Measurements from ENCODE around the gene GPX5.

The GPX5 gene

DNA sequence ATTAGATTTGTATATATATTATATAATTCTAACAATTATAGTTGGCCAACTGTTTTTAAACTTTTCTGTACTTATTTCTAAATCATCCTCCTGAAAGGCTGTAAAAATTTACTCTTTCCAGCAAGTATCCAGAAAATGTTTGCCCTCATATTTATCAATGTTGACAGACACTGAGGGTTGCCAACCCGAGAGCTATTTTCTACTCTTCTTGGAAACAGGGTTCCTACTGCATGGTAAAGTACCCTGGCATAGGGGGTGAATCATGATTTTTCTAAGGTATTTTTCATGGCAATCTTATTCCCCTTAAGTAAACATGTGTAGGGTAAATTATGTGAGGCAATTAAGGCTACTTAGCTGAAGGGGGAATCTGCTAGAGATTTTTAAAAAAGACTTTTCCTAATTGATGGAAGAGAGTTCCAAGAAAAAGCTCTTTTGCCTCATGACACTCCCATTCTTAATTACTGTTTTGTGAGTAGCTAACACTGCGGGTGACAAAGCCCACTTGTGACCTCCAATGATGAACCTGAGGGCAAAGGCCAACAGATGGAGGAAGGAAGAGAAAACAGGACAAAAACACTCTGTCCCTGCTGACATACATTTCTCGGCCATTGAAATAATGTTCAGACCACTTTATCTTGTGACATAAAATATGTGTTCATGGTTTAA, 37.9 kb downstream of the GPX5 start:
- DNase-seq: no peak

DNA sequence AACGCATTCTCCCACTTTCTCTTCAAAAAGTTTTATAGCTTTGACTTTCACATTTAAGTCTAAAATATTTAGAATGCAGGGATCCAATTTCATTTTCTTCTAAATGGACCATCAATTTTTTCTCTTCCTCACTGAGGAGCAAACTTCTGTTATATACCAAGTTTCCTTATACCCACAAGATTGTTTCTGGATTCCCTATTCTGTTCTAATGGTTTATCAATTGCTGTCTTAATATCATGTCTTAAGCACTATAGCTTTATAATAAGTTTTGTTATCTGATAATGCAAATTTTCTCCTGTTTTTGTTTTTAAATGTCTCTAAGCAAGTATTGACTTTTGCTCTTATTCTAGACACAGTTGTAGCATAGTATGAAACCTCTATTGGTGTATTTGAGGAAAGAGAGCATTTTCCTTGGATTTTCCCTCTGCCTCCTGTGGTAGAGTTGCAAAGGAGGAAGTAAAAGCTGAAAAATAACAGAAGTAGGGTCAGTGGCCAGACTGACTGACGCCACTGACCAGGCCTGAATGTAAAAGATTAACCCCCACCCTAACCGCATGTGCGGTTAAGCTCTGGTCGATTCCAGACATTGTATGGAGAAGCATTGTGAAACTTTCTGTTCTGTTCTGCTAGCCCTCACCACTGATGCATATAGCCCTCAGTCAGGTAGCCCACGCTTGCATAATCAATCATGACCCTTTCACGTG, 40.3 kb downstream of the GPX5 start:
- no peak for DNase-seq

DNA sequence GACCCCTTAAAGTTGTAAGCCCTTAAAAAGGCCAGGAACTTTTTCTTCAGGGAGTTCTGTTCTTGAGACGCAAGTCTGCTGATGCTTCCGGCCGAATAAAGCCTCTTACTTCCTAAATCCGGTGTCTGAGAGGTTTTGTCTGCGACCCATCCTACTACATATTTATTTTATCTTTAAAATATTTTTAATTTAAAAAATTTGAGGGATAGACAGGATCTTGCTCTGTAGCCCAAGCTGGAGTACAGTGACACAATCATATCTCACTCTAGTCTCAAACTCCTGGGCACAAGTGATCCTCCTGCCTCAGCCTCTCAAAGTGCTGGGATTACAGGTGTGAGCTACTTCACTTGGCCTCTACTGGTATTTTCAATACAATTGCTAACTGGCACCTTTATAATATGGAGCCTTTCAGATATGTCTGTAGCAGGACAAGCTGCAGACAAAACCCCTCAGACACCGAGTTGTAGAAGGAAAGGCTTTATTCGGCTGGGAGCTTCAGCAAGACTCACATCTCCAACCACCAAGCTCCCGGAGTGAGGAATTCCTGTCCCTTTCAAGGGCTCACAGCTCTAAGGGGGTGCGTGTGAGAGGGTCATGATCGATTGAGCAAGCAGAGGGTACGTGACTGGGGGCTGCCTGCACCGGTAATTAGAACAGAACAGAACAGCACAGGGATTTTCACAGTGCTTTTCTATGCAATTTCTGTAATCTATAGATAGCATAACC, 41.0 kb downstream of the GPX5 start:
- DNase-seq: no peak

DNA sequence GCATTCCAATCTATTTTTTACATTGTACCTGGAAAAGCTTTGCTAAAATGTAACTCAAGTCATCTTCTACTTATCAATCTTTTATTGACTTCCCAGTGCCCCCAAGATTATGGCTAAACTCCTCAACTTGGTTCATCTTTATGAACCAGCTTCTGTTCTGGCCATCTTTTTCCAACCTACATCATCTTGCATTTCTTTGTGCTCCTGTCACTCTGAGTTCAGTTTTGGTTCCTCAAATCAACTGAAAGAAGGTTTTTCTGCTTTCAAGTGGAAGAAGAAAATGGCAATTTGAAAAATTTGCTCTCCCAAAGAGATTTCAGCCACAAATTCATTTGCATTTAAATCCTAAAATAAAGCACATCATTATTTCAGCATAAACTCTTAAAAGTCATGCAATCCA, 41.8 kb downstream of the GPX5 start:
- no peak for DNase-seq

DNA sequence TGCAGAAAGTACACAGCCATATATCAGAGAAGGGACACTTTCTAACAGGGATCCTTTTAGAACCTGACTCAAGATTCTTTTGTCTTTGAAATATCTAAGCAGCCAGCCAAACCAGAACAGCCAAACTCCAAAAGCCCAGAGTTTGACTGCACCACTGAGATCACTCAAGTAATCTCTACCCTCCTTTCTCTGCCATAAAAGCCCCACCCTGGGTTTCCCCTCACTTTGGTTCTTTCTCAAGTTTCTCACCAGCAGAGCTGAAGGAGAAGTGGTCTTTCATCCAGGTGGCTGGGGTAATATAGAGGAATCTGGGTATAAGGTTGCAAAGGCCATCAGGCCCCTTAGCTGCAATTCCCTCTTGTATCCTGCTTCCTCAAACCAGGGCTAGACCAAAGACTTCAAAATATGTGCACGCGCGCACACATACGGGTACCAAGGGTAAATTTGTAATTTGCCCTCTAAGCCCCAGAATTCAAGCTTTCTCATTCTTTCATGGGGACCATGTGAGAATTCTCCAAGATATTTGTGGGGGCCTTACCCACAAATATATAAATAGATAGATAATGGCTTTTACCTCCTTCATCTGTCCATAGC, 42.9 kb downstream of the GPX5 start:
- no peak for DNase-seq

DNA sequence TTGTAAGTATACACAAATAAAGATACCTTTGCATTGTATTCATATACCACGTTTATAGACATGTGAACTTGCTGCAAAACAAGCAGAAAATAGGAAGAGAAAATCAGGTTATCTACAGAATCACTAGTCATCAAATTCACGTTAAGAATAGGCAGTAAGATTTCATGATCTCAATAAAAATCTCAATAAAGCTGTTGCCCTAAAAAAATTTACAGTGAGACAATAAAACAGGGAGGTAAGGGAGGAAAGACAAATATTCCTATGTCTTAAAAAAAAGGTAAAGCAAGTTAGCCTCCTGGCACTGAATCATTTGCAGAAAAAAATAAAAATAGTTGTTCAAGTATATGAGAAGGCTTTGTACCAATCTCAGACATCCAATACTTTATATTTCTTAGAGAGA, 44.1 kb downstream of the GPX5 start:
- DNase-seq: no peak

DNA sequence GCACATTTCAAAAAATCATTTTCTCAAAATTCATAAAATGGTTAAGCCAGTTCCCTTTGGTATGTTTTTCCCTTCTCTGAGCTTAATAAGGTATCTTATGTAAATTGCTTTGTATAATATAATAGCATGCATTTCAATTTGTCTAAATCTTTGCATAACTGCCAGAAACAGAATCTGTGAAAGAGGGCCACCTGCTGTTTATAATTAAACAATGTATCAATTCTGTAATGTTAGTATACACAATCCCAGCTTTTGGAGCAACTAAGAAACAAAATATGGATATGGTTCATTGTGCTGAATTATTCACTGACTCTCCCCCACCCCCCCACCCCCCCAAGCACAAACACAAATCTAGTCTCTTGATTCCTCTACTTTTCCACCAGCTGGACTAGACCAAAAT, 54.8 kb downstream of the GPX5 start:
- DNase-seq: no peak

DNA sequence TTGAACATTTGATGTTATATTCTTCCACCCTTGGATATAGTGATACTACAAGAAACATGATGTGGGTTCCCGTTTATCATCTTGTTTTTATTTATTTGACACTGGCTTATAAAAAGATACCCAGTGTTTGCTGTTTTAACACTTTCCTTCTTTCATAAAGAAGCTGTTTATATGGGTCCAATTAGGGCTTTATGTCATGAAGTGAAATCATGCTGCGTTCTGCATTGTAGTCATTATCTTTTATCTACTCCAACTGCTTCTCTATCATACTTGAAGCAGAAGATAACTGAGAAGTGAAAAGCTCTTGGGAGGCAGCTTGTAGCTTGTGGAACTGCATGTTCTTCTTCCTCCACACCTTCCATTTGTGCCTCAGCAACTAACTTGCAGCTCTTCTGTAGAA, 57.8 kb downstream of the GPX5 start:
- DNase-seq: no peak

Measured in stimulated activated CD4-positive, alpha-beta T cell treated with anti-CD3 and anti-CD28 coated beads, Interleukin-2, amount 100 ng/mL, for 48 hours (primary cell).